ENCODE results near the gene PRKN.

PRKN gene

DNA sequence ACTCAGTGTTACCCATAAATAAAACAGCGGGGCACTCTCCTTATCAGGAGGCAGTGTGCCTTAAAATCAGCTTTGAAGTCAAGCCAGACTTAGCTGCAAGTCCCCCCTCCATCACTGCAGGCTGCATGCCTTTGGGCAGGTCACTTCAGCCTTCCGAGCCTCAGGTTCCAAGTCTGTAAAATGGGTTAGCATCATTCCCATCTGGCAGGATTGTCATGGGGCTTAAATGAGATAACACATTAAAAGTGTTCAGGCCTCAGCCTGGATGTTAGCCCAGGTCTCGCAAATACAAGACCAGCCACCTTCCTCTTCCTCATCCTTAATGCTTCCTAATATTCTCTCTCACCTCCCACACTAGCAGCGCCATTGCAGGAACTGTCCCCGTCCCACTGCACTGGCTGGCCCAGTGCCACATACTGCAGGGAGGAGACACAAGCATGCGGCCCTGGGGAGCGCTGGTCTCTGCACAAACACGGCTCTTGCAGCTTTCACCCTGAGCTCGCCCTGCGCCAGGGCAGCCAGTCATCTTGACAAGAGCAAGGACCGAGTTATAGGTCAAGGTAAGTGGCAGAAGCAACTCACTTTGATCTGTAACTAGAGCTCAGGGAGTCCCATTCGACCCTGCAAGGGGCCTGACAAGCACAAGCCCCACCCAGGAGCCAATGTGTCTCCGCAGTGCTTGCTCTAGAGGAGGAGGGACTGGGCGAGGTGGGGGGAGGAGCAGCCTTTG lies 889.1 kb downstream of the PRKN start:
- DNase-seq = no peak
- H3K36me3 ChIP-seq = no peaks in the 10 kb centered on the region
- H3K27ac ChIP-seq = no peak overlapping the region
- TF ChIP-seq, protein P1, sequence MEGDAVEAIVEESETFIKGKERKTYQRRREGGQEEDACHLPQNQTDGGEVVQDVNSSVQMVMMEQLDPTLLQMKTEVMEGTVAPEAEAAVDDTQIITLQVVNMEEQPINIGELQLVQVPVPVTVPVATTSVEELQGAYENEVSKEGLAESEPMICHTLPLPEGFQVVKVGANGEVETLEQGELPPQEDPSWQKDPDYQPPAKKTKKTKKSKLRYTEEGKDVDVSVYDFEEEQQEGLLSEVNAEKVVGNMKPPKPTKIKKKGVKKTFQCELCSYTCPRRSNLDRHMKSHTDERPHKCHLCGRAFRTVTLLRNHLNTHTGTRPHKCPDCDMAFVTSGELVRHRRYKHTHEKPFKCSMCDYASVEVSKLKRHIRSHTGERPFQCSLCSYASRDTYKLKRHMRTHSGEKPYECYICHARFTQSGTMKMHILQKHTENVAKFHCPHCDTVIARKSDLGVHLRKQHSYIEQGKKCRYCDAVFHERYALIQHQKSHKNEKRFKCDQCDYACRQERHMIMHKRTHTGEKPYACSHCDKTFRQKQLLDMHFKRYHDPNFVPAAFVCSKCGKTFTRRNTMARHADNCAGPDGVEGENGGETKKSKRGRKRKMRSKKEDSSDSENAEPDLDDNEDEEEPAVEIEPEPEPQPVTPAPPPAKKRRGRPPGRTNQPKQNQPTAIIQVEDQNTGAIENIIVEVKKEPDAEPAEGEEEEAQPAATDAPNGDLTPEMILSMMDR (IDR thresholded peaks at IDR 0.05) = no peak
- H3K27me3 ChIP-seq = no peaks in the 10 kb centered on the region
- no peak overlapping the region for H3K4me3 ChIP-seq
- H3K4me1 ChIP-seq = no peaks in the 10 kb centered on the region
- intact Hi-C loops (cut with DNase I; ENCODE audit: low total_unique reads) = no loop called here
- no peaks in the 10 kb centered on the region for H3K9me3 ChIP-seq

DNA sequence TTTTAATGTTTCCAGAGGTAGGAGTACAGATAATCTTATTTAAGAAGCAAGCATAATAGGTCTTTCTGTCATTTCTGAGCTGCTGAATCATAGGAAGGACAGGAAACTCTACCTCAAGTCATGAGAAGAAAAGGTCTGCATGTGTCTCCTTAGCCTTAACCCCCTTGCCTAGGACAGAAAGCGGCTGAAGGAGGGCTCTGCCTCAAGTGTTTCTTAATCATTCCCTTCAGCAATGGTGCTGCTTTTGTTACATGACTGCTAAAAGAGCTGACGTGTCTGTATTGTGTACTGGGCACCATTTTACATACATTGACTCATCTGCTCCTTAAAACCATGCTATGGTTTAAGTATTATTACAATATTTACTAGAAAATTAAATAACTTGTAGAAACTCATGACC lies 889.7 kb downstream of the PRKN start:
- H3K9me3 ChIP-seq = no peaks in the 10 kb centered on the region
- no peak overlapping the region for H3K27ac ChIP-seq
- no peak for DNase-seq
- no peaks in the 10 kb centered on the region for H3K27me3 ChIP-seq
- H3K4me1 ChIP-seq = no peaks in the 10 kb centered on the region
- no peaks in the 10 kb centered on the region for H3K36me3 ChIP-seq
- no peak overlapping the region for H3K4me3 ChIP-seq
- TF ChIP-seq, protein P1 (IDR thresholded peaks at IDR 0.05) = no peak
- intact Hi-C loops (cut with DNase I; ENCODE audit: low total_unique reads) = no loop called here

DNA sequence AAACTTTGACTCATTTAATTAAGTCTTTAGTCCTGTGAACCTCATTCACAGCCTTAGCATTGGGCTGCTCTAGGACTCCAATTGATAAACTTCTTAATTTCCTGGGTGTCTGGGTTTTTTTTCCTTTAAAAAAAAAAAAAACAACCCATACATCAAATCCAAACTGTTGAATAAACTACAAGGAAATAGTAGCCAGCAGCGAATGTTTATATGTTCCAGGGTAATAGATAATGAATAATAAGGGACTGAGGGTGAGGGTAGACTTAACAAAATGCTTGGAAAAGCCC lies 890.2 kb downstream of the PRKN start:
- DNase-seq = no peak
- Histone ChIP-seq H3K4me1 (no peaks in the 10 kb centered on the region), H3K27ac (no peak overlapping the region), H3K27me3 (no peaks in the 10 kb centered on the region), H3K36me3 (no peaks in the 10 kb centered on the region), H3K9me3 (no peaks in the 10 kb centered on the region), H3K4me3 (no peak overlapping the region)
- TF ChIP-seq, protein P1 (IDR thresholded peaks at IDR 0.05) = no peak
- intact Hi-C loops (cut with DNase I; ENCODE audit: low total_unique reads) = no loop called here

DNA sequence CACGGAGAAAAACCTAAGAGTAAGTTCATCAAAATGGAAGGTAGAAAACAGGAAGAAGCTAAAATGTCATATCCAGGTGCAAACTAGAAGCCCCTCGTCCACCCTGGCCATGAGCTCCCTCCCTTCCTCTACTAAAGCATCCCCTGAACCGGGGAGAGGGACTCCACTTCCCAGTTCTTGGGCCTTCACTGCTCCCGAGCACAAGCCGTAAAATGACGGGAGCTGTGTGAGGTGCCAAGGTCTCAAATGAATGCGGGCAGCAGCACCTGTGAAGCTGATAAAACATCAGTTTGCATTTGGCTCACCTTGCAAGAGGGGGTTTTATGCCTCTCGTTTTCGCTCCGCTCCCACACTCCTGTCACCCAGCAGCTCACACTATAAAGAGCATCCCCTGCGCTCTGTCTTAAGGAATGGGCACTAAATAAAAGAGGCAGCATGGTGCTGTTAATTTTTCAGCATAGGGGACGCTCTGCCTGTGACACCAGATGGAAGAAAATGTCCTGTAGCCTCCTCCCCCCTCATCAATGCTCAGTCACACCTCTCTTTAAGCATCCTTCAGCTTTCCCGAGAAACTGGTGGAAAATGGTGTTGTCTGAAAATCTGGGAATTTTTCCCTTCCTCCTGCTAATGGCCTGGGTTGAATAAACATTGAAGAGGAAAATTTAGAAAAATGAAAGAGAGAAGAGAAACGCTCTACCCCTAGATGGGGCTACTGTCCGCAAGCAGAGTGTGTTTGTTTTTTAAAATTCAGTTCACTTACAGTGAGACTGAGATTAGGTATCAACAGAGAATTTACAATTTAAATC lies 890.7 kb downstream of the PRKN start:
- intact Hi-C loops (cut with DNase I; ENCODE audit: low total_unique reads) = no loop called here

DNA sequence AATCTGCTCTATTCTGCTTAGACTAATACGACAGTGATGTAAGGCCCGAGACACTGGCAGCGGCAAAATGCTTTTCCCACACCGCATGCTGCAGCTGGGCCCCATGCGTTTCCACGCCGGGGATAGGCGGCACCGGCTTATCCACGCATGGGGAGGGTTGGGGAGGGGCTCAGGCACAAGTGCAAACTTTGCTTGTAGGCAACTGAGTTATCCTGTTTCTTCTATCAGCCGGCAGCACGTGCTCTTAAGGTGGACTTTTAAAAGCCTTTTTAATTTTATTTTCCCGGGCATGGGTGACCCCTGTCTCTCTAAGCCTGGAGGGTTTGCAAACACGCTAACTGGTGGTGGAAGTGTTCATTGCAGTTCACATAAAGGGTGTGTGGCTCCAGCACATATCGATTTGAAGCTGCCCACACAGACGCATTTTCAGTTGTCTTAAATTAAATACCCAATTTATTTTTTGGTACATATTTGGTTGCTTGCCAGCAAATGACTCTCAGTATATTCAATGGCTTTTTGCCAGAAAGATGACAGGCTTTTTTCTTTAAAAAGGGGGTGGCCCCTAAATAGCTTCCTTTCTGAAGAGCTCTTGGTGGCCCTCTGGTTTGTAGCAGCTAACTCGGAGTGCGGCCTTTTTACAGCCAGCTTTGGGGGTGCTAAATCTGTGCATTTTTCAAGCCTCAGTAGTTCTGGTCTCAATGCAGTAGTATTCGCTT lies 891.9 kb downstream of the PRKN start:
- TF ChIP-seq, protein P1 (IDR thresholded peaks at IDR 0.05) = no peak
- H3K4me3 ChIP-seq = no peak overlapping the region
- H3K9me3 ChIP-seq = no peaks in the 10 kb centered on the region
- no peaks in the 10 kb centered on the region for H3K4me1 ChIP-seq
- intact Hi-C loops (cut with DNase I; ENCODE audit: low total_unique reads) = no loop called here
- no peak overlapping the region for H3K27ac ChIP-seq
- H3K27me3 ChIP-seq = no peaks in the 10 kb centered on the region
- DNase-seq = no peak
- no peaks in the 10 kb centered on the region for H3K36me3 ChIP-seq

More for the DNA sequence above, 890.7 kb downstream of the PRKN start:
- Histone ChIP-seq H3K9me3 (no peaks in the 10 kb centered on the region), H3K27me3 (no peaks in the 10 kb centered on the region), H3K27ac (no peak overlapping the region), H3K36me3 (no peaks in the 10 kb centered on the region), H3K4me1 (no peaks in the 10 kb centered on the region), H3K4me3 (no peak overlapping the region)
- TF ChIP-seq, protein P1 (IDR thresholded peaks at IDR 0.05) = peak in 1 of 2 experiments; percentile 8
- DNase-seq = no peak

Measured in tibial artery (tissue), 4 donors.